SKM-1 treated with dmso at 0.1 percent for 144 hours (cell line): ENCODE measurements around the gene PLCB4.

Source experiments
- DNase-seq: peaks from one replicate; lab custom pipeline; 2025; ENCODE audit not compliant: unreplicated experiment; lab: John Stamatoyannopoulos, UW

The PLCB4 gene

DNA sequence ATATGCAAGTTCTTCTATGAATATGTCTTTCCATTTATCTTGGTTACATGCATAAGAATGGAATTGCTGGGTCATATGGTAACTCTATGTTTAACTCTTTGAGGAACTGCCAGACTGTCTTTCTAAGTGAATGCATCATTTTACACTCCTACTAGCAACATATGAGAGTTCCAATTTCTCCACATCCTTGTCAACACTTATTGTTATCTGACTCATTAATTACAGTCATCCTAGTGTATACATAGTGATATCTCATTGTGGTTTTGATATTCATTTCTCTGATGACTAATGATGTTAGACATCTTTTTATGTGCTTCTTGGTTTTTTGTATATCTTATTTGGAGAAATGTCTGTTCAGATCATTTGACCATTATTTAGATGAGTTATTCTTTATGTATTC, 348.8 kb downstream of the PLCB4 start:
- DNase-seq: no peak

- no peak for DNase-seq
Measured at GRCh38 chr20:9422321-9423057, 353.6 kb downstream of the PLCB4 start.

- no peak for DNase-seq
Measured at GRCh38 chr20:9424551-9424950, 355.7 kb downstream of the PLCB4 start.

DNA sequence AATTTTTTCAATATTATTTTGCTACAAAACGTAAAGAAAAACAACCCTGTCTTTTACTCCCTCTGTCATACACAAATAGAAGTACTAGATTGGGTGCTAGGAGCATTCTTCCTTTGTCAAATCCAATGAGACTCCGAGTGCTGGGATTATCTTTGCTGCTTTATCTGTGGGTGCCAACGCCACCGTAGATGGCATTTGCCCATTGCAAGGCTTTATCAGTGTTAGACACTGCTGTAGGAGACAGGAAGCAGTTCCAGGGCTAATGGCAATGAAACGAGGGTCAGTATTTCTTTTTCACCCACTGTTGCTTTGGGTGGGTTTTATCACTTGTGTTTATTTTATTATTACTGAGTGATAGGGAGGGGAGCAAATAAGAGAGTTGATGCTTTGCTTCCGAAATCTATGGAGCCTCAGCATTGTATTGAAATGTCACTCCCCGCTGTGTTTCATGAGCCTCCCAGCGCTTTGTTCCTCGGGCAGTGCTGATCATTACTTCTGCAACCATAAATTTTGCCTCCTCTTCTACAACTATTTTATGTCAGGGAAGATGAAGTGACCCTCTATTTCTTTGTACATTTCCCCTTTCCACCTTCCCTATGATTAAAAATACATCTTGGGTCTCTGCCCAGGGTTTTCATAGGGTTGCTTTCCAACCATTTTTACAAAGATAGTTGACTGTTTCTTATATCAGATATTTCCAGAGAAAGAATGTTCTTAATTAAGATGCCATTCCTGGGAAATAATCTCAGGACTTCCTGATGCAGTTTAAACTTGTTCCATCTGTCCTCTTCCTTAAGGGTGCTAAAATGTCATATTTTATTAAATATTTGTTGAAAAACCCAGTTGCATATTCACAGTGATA, 358.8 kb downstream of the PLCB4 start:
- DNase-seq: no peak

- DNase-seq: no peak
Measured at GRCh38 chr20:9428292-9428607, 359.4 kb downstream of the PLCB4 start.

DNA sequence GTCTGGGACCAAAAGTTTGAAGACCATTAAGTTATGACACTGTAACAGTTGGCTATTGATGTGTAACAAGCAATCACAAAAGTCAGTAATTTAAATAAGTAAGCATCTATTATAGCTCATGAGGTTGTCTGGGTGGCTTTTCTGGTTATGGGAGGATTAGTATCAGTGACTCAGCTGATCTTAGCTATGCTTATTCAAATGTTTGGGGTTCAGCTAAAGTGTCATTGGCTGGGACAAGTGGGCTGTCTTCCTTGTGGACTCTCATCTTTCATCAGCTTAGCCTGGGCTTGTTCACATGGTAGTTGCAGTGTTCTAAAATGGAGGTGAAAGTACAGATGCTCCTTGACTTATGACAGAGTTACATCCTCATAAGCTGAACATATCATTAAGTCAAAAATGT, 370.9 kb downstream of the PLCB4 start:
- DNase-seq: no peak

DNA sequence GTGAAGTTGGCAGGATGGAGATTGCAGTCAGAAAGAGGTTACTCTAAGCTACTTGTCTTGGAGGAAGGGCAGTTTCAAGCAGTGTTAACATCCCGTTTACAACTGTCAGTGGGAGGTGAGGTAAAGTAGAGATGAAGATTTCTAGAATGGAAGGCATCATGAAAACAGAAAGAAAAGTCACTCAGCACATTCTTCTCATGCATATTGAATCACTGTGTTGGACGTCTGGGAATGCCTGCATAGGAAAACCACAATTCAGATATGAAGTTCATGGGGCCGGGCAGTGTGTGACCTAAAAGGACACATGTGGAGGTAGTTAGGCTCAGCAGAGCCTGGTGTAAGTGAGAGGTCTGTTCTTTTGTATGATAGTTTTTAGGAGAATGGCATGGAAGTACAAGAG, 372.0 kb downstream of the PLCB4 start:
- DNase-seq: no peak

GRCh38 chr20:9441948-9442347, 373.1 kb downstream of the PLCB4 start:
- no peak for DNase-seq

DNA sequence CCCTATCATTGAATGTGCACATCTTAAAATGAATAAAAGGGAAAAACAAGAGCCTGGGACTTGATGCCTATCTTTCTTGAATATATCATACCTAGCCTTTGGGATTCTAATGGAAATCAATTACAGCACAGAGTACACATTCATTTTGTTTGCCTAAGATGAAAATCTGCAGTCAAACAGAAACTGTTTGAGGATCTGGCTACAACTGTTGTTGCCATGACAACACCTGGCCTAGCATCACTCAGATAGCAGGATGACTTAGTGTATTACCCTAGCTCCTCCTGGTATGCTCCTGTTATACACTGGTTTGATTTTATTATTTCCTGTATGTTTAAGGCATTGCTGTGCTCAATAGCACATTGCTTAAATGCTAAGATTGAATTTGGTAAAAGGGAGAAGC, 374.0 kb downstream of the PLCB4 start:
- DNase-seq: no peak

GRCh38 chr20:9444921-9445320, 376.0 kb downstream of the PLCB4 start:
- no peak for DNase-seq

DNA sequence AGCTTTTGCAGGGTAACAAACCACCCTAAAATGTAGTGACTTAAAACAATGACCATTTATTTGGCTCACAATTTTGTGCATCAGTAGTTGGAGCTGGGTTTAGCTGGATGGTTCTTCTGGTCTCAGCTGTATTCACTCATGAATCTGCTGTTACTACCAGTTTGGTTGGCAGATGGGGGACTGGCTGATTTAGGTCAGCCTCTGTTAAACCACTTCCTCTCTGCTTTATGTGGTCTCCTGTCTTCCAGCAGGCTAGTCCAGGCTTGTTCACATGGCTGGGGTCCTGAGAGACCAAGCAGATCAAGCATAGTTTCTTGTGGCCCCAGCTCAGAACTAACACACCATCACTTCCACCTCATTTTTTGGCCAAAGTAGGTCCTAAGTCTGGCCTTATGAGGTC, 378.3 kb downstream of the PLCB4 start:
- DNase-seq: no peak

GRCh38 chr20:9453201-9453600, 384.3 kb downstream of the PLCB4 start:
- no peak for DNase-seq

- DNase-seq: no peak
Measured at GRCh38 chr20:9454791-9455190, 385.9 kb downstream of the PLCB4 start.

DNA sequence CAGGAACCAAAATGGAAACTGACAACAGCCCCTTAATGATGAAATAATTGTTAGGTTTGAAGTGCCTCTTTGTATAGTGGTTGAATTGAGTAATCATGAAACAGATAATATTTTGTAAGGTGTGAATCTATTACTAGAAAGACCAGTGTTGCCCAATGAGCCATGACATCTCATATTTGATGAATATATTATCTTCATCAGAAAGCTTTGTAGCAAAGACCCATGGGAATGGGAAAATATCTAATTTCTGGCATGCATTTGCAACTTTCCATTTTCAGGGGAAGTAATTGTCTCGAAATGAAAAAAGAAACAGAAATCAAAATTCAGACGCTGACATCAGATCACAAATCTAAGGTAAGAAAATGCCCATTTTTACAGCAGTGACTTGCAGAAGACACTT, 388.2 kb downstream of the PLCB4 start:
- DNase-seq: no peak

DNA sequence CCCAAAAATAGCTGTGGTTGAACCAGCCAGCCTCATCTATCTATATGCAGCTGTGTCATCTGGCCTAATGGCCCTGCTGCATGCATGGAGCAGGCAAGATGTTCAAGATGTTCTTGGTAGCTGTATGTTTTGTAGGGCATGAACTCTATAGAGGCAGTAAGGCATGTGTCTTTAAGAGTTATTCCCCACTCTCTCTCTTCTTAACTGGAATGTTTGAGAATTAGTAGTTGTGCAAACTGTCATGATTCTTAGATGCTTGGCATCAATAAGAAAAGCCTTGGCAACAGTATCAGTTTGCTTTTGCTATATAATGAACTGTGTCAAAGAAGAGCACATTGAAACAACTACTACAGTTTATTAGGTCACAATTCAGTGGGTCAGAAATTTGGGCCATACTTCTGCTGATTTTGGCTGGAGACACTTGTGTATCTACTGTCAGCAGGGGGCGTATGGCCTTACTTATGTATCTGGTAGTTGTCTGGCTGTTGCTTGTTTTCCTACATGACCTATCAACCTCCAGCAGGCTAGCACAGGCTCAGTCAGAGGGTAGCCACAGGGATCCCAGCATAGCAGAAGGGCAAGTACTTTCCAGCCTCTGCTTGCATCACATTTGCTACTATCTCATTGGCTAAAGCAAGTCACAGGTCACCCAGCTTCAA, 389.4 kb downstream of the PLCB4 start:
- DNase-seq: no peak

- DNase-seq: no peak
Measured at GRCh38 chr20:9460518-9460917, 391.6 kb downstream of the PLCB4 start.

GRCh38 chr20:9467995-9468394, 399.1 kb downstream of the PLCB4 start:
- no peak for DNase-seq

DNA sequence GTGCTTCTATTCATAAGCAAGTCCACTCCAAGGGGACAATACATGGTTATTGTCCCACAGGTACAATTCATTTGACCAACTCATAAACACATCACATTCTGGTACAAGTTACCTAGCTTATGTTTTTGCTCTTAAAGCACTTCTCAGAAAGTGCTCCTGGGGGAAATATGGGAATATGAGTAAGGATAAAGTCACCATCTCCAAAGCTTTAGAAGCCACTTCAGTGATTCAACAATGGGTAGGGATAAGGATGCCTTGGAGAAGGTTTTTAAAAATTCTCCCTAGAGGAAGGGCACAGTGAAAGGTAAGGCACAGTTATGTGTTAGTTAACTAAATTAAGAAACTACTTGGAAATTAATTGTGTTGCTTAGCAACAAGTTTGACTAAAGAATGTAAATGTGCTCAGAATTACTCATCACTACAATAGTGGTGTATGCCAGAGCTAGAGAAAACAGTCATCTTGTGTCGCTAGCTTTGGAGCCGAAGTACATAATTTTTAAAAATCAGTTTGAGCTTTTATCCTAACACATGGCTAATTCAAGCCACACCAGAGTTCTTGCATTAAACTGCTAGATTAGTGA, 406.0 kb downstream of the PLCB4 start:
- DNase-seq: no peak

- DNase-seq: no peak
Measured at GRCh38 chr20:9475456-9475855, 406.6 kb downstream of the PLCB4 start.

GRCh38 chr20:9476174-9476573, 407.3 kb downstream of the PLCB4 start:
- DNase-seq: no peak

DNA sequence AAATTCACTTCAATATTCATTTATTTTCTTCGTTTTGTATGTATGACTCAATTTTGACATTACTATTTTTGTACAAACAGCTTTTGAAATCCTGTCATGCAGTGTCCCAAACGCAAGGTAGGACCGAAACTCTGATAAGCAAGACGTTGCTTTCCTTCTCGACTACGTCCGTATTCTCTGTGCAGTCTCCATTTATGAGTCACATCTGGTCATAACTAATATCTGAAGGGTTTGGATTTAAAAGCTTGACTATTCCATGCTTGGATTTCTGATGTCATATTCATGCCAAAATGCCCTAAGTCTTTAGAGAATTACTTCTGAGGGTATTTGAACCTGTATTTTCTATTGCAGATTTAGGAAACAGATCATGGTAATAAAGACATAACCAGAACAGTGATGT, 407.8 kb downstream of the PLCB4 start:
- DNase-seq: no peak

- DNase-seq: no peak
Measured at GRCh38 chr20:9478771-9479170, 409.9 kb downstream of the PLCB4 start.
